CD4-positive, alpha-beta T cell treated with Interleukin-2 at 100 ng/mL for 4 hours (primary cell): ENCODE measurements around the gene SSTR3.

Experiments
- DNase-seq: peaks from one replicate; pipeline ENCODE4 v3.0.0-alpha.2; 2020; ENCODE audit warnings: low spot score

SSTR3 gene

DNA sequence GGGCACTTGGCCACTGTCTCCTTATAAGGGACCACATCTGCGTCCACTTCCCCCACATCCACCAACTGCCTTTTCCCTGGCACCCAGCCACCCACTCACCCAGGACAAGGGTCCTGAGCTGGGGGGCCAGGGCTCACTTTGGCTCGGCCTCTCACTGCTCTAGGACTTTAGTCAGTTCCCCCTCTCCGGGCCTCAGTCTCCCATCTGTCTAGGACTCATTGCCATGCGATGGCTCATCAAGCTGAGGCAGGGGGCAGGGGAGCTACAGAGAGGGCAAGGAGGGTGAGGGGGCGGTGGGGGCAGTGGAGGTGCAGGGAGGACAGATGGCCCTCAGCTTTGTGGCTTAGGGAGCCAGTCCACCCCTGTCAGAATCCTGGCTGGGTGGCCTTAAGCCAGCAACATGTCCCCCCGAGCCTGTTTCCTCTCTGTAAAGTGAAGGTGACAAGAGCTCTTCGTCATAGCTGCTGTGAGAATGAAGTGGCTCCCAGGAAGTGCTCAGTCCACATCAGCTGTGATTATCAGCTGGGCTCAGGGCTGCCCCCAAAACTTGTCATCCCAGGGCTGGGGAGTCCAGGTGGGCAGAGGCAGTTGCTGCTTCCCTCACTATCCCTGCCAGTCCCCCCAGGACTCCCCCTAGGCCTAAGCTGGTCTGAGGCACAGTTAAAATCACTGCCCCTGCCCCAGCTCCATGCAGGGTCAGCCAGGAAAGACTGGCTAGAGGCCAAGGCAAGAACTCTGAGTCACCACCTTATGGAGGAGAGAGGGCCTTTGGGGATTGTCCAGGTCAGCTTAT is 16.9 kb upstream of the SSTR3 start:
- peak; percentile 59 for DNase-seq

DNA sequence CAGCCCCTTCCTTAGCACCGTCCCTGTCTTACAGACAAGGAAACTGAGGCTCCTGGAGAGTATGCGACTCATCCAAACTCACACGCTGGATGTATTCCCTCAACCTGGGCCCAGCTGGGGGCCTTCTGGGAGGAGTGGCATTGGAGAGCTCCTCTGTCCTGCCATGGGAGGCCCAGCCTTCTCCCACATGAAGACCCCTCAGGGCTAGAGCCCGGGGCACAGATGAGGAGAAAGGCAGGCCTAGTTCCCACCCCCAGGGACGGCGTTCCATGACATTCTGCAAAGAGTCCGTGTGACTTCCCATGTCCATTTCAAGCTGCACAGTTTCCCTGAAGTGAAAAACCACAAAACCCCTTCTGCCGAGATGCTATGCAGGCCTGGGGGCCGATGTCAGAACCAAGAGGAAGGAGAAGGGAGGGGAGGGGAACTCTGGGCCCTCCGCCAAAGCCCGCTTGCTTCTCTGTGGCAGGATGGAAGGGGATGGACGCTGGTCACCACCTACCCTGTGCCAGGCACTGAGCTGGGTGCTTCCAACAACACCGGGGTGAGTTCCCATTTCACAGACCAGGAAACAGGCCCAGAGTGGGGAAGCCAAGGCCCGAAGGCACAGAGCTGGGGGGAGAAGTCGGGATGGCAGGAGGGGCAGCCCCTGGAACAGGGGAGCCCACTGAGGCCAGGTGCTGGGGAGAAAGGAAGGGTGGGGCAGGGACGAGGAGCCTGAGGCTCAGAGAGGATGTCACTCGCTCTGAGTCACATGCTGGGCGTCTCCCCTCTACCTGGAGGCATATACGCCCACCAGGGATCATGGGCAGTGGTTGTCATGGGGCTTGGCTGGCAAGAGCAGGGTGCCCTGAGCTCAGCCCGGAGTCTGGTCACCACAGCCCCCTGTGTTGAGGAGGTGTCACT is 16.1 kb upstream of the SSTR3 start:
- DNase-seq = peak; percentile 71

DNA sequence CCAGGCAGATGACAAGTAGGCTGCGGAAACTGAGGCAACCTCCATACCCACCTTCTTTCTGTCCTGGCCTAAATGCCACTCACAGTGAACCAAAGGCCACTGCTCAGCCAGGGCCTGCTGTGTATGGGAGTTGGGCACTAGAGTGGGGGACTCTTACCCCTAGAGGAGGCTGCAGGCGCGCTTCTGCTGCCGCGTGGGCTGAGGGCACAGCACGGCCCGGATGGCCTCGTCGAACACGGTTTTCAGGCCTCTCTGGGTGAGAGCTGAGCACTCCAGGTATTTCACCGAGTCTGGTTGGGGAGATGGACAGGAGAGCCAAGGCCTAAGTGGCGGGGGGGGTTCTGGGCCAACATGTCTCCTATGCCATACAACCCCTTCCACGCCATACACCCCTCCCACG is 14.2 kb upstream of the SSTR3 start:
- DNase-seq = no peak

DNA sequence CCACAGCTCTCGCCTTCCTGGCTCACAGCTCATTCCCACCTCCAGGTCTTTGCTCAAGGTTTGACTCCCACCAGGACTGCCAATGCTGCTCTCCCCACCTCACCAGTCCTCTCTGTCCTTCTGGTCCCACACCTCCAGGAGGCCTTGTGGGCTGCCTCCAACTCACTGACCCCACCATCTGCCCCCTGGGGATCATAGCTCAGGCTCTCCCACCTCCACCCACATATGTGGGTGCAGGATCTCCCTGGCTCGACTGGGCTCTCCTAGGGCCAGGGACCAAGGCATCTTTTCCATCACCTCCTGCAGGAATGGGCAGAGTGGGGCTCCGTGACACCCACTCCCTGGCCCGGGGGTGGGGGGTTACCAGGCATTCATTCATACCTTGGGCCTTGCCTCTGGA is 13.8 kb upstream of the SSTR3 start:
- no peak for DNase-seq

DNA sequence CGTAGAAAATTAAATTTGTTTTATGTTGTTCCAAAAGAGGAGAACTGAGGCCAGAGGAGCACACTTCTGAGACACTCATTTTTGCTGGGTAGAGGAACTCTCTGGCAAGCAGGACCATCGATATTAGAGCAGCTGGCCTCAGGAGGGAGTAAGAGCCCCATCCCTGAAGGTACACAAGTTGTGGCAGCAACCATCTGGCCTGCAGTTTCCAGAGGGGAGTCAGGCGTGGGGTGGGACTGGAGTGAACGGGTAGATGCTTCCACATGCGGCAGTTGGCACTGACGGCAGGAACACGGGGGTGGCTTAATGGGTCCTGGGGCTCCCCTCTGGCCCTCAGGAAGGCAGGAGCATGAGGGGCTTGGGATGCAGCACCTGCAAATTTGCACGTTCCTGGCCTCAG is 13.2 kb upstream of the SSTR3 start:
- no peak for DNase-seq

DNA sequence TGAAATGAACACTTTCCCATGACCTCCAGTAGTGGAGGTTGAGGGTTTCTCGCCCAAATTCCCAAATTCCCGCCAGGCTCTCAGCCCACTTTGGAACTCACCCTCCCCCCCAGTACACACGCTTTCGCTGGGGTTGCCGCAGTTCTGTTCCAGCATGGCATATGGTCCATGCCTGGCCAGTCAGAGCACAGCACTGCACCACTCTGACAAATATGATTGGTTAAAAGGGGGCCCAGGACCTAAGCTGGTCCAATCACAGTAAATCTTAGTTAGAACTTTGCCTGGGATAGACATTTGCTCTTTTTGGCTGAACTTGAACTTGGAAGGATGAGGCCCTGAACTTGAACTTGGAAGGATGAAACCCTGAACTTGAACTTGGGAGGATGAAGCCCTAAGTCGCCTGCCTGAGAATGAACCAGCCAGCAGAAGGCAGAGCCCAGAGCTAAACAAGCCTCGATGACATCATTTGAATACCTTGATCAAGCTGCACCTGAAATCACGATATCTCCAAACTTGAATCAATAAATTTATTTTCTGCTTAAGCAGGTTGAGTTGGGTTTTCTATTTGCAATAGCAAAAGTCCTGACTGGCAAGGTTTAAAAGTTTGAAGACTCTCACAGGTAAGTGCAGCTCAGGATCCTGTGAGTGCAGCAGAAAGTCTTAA is 12.6 kb upstream of the SSTR3 start:
- no peak for DNase-seq

DNA sequence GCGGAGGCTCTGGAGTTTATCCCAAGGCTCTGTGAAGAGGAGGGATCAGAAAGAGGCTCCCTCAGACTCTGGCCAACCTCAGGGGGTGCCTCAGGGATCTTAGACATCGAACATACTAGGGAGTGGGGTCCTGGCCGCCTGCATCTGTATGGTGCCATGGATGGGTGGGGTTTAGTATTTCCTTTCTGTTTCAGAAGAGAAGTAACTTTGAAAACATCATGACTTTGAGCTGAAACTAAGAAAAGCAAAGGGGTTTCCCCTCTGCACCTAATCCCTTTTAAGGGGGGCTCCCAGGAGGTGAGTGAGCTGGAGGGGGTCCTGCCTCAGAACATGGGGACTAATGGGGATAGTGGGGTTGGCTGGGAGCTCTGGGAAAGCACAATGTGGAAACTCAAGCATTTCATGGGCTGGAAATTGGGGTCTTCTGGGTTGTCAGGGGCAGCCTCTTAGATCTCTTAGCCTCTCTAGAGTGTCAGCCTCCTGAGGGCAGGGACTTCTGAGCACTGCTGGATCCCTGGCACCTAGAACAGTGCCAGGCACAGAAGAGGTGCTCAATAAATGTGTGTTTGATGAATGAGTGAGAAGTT is 11.8 kb upstream of the SSTR3 start:
- DNase-seq = peak; percentile 31

DNA sequence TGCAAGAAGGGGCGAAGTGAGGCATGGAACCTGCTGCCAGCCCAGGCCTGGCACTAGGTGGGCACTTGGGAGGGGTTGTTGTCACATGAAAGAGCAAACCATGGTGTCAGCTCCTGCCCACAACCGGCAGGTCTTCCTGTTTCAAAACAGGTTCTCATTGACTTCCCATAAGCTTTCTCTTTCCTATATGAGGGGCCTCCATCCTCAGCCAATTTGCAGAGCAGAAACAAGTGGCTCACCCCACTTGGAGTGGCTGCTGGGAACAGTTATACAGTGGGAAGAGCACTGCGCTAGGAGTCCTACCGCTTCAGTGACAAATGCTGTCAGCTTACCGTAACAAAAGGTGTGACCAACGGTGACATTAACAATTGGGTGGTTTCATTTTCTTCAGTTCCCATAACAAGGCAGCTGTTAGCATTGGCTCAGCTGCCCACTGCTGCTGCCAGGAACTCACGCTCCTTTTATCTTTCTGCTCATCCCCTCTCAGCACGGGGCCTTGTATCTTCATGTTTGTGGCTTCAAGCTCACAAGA is 10.2 kb upstream of the SSTR3 start:
- DNase-seq = peak; percentile 63

DNA sequence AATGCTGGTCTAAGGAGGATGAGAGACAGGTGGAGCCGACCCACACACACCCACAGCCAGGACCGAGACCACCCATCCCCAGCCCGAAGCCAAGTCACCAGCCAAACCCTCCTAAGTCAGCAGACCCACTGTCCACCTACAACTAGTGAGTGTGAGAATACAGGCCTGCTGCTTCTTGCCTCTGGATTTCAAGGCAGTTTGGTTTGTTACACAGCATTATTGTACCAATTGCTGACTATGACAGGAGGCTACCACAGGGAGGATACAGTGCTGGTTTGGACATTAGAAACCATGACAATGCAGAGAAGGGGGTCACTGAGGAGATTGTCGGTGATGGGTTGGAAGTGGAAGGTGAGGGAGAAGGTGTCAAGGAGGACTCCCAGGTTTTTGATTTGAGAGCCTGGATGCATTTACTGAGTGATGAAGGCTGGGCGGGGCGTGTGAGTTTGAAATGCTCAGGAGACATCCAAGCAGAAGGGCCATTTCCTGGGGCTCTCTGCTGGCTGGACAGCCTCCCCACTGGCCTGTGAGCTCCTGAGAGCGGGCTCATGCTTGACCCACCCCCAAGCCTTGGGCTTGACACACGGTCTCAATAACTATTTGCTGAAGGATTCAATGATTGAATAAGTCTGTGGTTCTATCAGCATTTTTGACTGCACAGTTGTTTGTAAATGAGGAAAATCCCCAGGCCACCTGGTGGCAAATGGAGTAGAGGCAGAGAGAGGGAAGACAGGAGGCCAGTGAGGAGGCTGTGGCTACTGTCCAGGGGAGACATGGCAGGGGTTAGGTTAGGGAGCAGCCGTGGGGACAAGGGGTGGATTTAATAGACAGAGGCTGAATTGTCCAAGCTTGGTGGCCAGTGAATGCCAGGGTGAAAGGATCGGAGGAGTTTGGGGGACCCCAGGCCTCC is 9.4 kb upstream of the SSTR3 start:
- DNase-seq = no peak

DNA sequence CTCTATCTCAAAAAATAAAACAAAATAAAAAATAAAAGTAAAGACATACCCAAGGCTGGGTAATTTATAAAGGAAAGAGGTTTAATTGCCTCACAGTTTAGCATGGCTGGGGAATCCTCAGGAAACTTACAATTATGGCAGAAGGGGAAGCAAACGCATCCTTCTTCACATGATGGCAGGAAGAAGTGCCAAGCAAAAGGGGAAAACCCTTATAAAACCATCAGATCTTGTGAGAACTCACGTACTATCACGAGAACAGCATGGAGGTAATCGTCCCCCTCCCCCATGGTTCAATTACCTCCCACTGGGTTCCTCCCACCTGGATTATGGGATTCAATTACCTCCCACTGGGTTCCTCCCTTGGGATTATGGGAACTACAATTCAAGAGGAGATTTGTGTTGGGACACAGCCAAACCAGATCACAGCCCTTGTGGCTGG is 8.3 kb upstream of the SSTR3 start:
- DNase-seq = peak; percentile 32

DNA sequence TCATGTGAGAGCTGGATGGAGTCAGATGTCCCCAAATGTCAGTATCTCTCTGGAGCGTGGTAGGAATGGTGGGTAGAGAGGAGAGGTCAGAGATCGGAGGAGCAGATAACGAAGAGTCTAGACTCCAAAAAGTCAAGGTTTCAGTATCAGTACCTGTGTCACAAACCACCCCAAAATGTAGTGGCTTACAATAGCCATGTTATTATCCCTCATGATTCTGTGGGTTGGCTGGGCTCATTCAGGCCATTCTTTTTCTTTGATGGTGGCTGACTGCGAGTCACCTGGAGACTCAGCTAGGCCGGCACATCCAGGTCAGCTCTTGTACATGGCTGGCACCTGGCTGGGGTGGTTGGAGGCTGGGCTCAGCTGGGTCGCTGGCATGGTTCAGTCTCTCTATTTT is 7.3 kb upstream of the SSTR3 start:
- DNase-seq = no peak

DNA sequence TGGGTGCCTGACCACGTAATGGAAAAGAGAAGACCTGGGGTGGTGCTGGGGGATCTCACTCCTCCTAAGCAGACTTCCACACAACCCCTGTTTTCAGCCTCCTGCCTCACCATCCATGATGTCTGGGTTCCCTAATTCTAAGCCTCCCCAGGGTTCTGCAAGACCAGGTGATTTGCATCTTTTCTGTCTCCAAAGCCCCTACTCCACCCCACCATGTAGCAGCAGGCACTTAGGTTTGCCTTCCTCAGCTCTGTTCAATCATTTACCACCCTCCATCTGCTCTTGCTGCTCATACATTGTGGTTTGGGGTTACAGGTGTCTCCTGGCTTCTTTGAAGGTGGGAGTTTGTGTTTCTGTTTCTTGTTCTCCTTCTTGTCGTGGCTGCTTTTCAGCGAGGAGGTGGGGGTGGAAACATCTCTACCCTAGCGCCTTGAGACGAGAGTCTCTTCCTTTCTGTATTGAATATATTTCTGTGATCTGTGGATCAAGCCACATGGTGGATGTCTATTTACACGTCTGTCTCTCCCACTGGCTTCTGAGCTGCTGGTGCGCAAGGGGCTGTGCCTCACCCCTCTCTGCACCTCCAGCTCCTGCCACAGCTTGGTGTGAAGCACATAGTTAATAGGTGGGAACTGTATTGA is 6.6 kb upstream of the SSTR3 start:
- DNase-seq = peak; percentile 84

DNA sequence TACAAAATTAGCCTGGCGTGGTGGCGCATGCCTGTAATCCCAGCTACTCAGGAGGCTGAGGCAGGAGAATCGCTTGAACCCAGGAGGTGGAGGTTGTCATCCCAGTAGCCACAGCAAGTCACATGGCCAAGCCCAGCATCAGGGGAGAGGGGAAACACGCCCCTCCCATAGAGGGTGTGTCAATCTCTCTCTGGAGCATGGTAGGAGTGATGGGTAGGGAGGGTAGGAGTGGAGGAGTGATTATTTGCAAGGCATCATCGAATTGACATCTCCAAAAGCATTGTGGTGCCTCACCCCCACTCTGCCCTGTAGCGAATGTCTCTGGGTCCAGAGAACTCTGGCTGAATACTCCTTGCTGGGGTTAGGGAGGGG is 6.1 kb upstream of the SSTR3 start:
- DNase-seq = no peak

DNA sequence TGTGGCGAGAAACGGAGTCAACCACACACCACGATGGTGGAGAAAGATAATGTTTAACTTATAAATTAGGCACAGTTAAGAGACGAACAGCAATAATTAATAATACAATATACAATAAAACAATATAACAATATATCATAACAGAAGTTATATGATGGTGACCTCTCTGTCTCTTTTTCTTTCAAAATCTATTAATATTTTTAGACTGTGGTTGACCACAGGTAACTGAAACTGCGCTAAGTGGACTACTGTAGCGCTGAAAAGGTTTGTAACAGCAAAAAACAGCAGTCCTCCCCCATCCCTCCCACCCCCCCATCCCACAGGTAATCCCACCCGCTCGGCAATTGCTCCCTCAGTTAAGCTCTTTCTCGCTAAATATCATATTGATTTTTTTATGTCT is 3.6 kb upstream of the SSTR3 start:
- no peak for DNase-seq

DNA sequence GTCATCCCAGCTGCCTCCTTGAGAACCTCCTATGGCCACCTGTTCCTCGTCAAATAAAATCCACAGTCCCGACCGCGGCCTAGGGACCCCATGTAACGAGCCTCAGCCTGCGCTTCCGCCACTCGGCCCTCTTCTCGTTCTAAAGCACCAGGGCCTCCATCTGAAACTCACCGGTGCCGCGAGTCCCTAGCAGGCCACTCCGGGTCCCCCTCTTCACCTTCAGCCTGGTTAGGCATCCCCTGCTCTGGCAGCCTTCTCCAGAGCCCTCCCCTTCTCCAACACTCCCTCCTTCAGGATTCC is 2.4 kb upstream of the SSTR3 start:
- DNase-seq = no peak

DNA sequence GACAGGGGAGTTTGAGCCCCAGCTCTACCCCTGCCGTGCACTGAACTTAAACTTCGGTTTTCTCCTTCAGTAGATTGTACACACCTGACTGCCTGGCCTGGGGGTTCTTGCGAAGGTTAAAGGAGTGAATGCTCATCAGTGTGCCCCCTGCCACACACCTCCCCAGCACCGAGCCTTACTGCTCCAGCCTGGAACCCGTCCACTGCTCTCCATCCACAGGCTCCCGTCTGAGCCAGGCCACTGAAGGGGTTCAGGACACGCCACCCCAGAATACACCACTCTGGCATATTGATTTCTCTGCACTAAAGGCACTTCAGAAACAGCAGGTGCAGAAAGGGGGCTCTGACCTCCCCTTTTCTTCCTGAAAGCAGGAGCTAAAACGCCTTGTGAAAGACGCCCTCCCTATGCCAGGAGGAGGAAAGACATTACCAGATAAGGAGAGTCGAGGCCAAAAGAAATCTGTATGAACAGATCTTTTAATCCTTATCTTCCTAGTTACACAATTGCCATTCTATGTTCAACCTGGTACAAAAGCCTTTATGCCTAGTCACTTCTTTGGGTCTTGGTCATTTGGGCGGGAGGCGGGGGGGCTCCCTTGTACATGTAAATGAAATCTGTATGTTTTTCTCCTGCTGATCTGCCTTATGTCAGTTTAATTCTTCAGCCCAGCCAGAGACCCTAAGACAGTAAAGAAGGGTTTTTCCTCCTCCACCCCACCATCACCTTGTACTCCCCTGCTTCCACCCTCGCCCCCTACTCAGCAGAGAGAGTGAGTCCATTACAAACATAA is 1.9 kb upstream of the SSTR3 start:
- no peak for DNase-seq

DNA sequence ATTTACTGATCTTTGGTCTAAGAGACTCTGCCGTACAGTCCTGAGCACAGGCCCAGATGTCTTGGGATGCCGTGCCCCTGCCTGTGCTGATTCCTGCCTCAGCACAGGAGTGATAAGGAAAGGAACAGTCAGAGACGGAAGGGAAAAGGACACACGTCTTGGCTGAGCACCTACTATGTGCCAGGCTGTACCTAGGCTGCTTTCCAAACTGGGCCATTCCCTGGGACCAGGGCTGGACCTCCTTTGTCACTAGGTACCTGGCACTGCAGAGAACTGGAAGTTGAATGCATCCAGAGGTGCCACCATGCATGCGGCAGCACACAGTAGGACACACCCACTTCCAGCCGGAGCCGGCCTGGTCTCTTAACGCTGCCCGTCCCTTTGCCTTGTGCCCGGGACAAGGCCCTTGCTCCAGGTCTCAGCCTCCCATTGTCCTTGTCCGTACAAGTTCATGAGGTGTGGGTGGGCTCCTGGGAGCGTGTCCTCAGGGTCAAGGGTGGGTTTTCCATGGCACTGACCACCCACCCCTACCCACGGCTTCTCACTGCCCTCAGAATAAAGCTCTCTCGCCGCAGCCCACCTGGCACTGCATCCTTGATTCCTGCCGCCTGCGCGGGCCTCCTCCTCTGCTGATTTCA is 1.1 kb upstream of the SSTR3 start:
- DNase-seq = no peak

DNA sequence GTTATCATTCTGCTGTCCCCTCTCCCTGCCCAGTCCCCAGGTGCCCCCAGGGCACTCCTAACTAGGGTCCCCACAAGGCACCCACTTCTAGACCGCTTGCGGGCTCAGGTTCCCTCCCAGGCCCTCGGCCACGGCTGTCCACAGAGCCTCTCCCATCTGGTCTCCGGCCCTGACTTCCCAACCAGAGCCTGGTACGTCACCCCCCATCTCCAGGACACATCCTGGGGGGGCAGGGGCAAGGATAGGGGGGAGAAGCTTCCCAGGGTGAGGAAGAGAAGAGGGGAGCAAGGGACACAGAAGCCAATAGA is 457 bp downstream of the SSTR3 start:
- DNase-seq = no peak

DNA sequence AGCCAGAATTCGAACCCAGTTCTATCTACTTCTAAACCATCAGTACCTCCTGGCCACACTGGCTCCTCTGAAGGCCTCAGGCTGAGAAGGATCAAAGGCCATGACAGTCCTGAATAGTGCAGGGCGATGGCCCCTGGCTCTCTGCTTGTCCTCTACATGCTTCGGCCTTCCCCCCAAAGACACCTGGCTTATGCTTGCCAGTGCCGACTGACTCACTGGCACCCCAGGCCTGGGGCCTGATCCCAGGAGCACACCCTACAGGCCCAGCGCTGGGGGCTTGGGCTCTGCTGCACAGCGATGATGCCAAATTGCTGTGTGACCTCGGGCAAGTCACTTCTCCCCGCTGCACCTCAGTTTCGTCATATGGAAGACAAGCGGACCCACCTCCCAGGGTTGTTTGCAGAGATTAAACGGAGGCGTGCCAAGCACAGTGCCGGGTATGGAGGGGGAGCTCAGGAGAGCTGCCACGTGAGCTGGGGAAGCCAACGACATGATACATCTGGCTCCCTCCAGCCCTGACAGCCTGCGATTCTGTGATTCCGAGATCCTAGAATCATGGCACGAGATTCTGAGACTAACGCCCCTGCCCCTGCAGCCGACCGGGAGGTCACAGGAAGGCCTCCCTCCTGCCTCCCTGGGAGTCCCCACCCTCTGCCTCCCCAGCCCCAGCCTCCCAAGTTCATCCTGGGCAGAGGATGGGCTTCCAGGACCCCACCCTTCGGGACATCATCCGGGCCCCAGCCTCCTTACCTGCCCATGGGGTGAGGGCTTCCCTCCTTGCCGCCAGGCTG is 1.0 kb downstream of the SSTR3 start:
- no peak for DNase-seq
